Sigmoid colon (tissue), 7 donors: ENCODE data around the gene RINL. TPM values are rescaled to one million over a fixed set of nuclear protein-coding genes. Genes with fewer than 3 reads are reported as not detected.

Experiments
- DNase-seq: peaks from one replicate; pipeline ENCODE4 v3.0.0-alpha.2; 2019
- H3K27ac ChIP-seq, 4 donors: fragments of 200-600 bp; sonication (generic); one replicate each; pipeline ENCODE4 v1.5.1; 2016 to 2019; ENCODE audit warnings: mild to moderate bottlenecking in 1 of 4
- H3K27me3 ChIP-seq, 3 donors: fragments of 200-600 bp; sonication (generic); one replicate each; pipeline ENCODE4 v1.5.1; 2019; ENCODE audit warnings: mild to moderate bottlenecking in 1 of 3
- H3K36me3 ChIP-seq, 4 donors: fragments of 200-600 bp; sonication (generic); one replicate each; pipeline ENCODE4 v1.5.1; 2016 to 2019
- H3K4me1 ChIP-seq, 4 donors: fragments of 200-600 bp; sonication (generic); one replicate each; pipeline ENCODE4 v1.5.1; 2017 to 2019
- H3K4me3 ChIP-seq, 4 donors: fragments of 200-600 bp; sonication (generic); one replicate each; pipeline ENCODE4 v1.5.1; 2017 to 2019; ENCODE audit warnings: mild to moderate bottlenecking in 2 of 4, moderate library complexity in 1 of 4
- H3K9me3 ChIP-seq, 4 donors: fragments of 200-600 bp in 3 of 4; sonication (generic) in 3 of 4; one replicate each; pipeline versions ENCODE4 v1.5.1 to v1.6.1; 2013 to 2019
- CTCF ChIP-seq, 4 experiments: fragments of 450-650 bp in 3 of 4; fragments of 200-600 bp in 1 of 4; IDR thresholded peaks; one replicate each; pipeline ENCODE4 v1.5.1; 2016 to 2019; ENCODE audit warnings: antibody characterized with exemption in 4 of 4, mild to moderate bottlenecking in 3 of 4, moderate library complexity in 2 of 4
- EP300 ChIP-seq, 4 donors: sonication (generic); formaldehyde crosslinking; IDR thresholded peaks; one replicate each; pipeline ENCODE4 v1.6.1; 2017; ENCODE audit warnings: antibody characterized with exemption in 4 of 4
- POLR2A ChIP-seq, 2 donors: fragments of 450-650 bp; IDR thresholded peaks; one replicate each; pipeline ENCODE4 v1.6.1; 2016; ENCODE audit warnings: antibody characterized with exemption in 2 of 2, mild to moderate bottlenecking in 2 of 2, moderate library complexity in 2 of 2
- POLR2AphosphoS5 ChIP-seq, 4 donors: sonication (generic); formaldehyde crosslinking; IDR thresholded peaks; one replicate each; pipeline ENCODE4 v1.6.1; 2017; ENCODE audit warnings: antibody characterized with exemption in 4 of 4
- WGBS, 2 donors: extraction: QIAGEN DNeasy Blood & Tissue Kit; methylation state at CpG; one replicate each; pipeline ENCODE4 v1.1.7; 2013; 5-methylcytosine and 5-hydroxymethylcytosine counted together
- intact Hi-C: fragments of 100-400 bp; cut with DNase I; formaldehyde crosslinking; loops from one replicate; pipeline ENCODE4 v1.15.1; 2023
- polyA plus RNA-seq, 3 donors: library from polyadenylated mRNA; stranded (reverse); fragments of 200-250 nt; gene quantifications; one replicate each; pipeline ENCODE4 v1.2.3, GENCODE V29; 2013
- total RNA-seq, 4 donors: library from RNA; depleted of rRNA; stranded (reverse); fragments of >200 nt; gene quantifications; one replicate each; pipeline ENCODE4 v1.1.0, GENCODE V29; 2016
- donor health status: healthy with polysubstance abuse.
- donor health status: Bipolar disorder and iron deficiency.
- donor health status: healthy.

RINL gene
- 10 to 100 TPM in 1 of 4 donors, 1 to 10 TPM in 3; 3.5 to 15.8 (median 4.7) TPM for total RNA-seq
- 10 to 100 TPM in 1 of 3 donors, 1 to 10 TPM in 2; 3.7 to 17.6 (median 4.8) TPM for polyA plus RNA-seq

- Histone ChIP-seq H3K27me3 (no peaks in the 10 kb centered on the region), H3K9me3 (no peaks in the 10 kb centered on the region), H3K4me1 (no peaks in the 10 kb centered on the region), H3K27ac (peak within 1 kb of the TSS in 3 of 4 donors; percentile 16 to 31 (median 28)), H3K36me3 (peaks cover 7 to 38% (median 25%) of the 10 kb centered on the region in 4 donors), H3K4me3 (no peak within 1 kb of the TSS)
- intact Hi-C loops: no loop called here
- DNase-seq: no peak
- WGBS, 2 donors: 11 to 27% methylated on average over 11 of the region's 11 CpGs
- TF ChIP-seq POLR2AphosphoS5 (IDR thresholded peaks at IDR 0.05): no peak
- no peak for TF ChIP-seq EP300 (IDR thresholded peaks at IDR 0.05)
- no peak for TF ChIP-seq POLR2A (IDR thresholded peaks at IDR 0.05)
- TF ChIP-seq CTCF (IDR thresholded peaks at IDR 0.05): no peak
These were observed at the start of gene RINL for GRCh38 chr19:38877781-38878574. RINL (minus strand) TSS chr19:38878275; CDS start chr19:38876742, 1,533 bp downstream.

- no peak for DNase-seq
- Histone ChIP-seq H3K9me3 (no peaks in the 10 kb centered on the region), H3K4me1 (peaks cover 0 to 1% (median 0%) of the 10 kb centered on the region in 4 donors), H3K27me3 (no peaks in the 10 kb centered on the region), H3K27ac (no peak overlapping the region), H3K36me3 (peaks cover 0 to 43% (median 7%) of the 10 kb centered on the region in 4 donors), H3K4me3 (no peak overlapping the region)
- 93 to 97% methylated on average over 7 of the region's 7 CpGs for WGBS, 2 donors
- no peak for TF ChIP-seq EP300 (IDR thresholded peaks at IDR 0.05)
- no peak for TF ChIP-seq POLR2A (IDR thresholded peaks at IDR 0.05)
- no peak for TF ChIP-seq CTCF (IDR thresholded peaks at IDR 0.05)
- TF ChIP-seq POLR2AphosphoS5 (IDR thresholded peaks at IDR 0.05): no peak
- intact Hi-C loops: no loop called here
These were observed 46.3 kb upstream of the RINL start for GRCh38 chr19:38924388-38924787.

GRCh38 chr19:38922482-38922881 lies 44.4 kb upstream of the RINL start:
- H3K27me3 ChIP-seq: no peaks in the 10 kb centered on the region
- H3K4me3 ChIP-seq: no peak overlapping the region
- no peaks in the 10 kb centered on the region for H3K4me1 ChIP-seq
- intact Hi-C loops: no loop called here
- no peak overlapping the region for H3K27ac ChIP-seq
- no peak for DNase-seq
- 96 to 98% methylated on average over 5 of the region's 5 CpGs for WGBS, 2 donors
- no peaks in the 10 kb centered on the region for H3K9me3 ChIP-seq
- TF ChIP-seq POLR2AphosphoS5 (IDR thresholded peaks at IDR 0.05): no peak
- no peak for TF ChIP-seq POLR2A (IDR thresholded peaks at IDR 0.05)
- no peak for TF ChIP-seq CTCF (IDR thresholded peaks at IDR 0.05)
- TF ChIP-seq EP300 (IDR thresholded peaks at IDR 0.05): no peak
- peaks cover 0 to 43% (median 7%) of the 10 kb centered on the region in 4 donors for H3K36me3 ChIP-seq

GRCh38 chr19:38921420-38922274 lies 43.6 kb upstream of the RINL start:
- H3K4me1 ChIP-seq: no peaks in the 10 kb centered on the region
- no peak for TF ChIP-seq EP300 (IDR thresholded peaks at IDR 0.05)
- no peak for TF ChIP-seq POLR2AphosphoS5 (IDR thresholded peaks at IDR 0.05)
- TF ChIP-seq POLR2A (IDR thresholded peaks at IDR 0.05): no peak
- no peak for TF ChIP-seq CTCF (IDR thresholded peaks at IDR 0.05)
- intact Hi-C loops: no loop called here
- no peak overlapping the region for H3K27ac ChIP-seq
- H3K9me3 ChIP-seq: no peaks in the 10 kb centered on the region
- WGBS, 2 donors: 93 to 96% methylated on average over 20 of the region's 20 CpGs
- no peaks in the 10 kb centered on the region for H3K27me3 ChIP-seq
- H3K36me3 ChIP-seq: peaks cover 0 to 43% (median 7%) of the 10 kb centered on the region in 4 donors
- DNase-seq: no peak
- no peak overlapping the region for H3K4me3 ChIP-seq
